HS-5 (cell line): ENCODE results near the gene PDCL3.

Source experiments
- DNase-seq: peaks from one replicate; pipeline ENCODE4 v3.0.0-alpha.2; 2012; ENCODE audit warnings: low read depth

PDCL3 gene

DNA sequence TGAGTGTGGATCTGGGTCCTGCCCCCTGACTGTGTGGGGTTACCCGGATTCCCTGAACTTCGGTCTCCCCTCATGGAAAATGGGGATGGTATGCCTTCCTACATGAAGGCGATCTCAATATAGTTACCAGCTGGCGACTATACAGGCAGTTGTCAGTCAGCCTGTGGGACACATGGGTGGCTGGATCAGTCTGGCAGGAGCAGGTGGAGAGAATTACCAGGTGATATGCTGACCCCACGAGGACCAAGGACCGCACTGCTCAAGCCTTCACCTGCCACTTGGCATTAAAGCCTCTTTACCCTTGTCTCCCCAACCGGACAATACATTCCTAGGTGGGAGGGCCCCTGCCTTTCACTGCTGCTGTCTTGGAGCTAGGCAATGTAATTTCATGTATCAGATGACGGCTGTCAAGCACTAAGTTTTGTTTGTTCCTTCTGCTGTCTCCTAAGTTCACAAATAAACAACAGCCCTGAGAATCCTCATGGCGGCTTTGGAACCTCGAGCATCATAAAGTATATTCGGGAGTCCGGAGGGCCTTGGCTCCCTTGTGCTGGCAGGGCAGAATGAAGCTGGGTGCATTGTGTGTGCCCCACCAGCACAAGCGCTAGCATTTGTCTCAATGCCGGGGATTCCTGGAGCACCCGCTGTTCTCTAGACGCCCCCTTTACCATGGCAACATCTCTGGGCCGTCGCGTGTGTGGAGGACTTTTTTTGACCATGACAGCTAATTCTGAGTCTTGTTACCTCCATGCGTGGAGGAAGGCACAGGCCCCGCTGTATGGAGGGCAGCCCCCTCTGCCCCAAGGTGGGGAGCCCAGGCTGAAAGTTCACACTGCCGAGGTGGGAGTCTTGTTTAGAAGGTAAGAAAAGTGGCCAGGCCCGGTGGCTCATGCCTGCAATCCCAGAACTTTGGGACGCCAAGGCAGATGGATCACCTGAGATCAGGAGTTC lies 48.6 kb downstream of the PDCL3 start:
- no peak for DNase-seq

DNA sequence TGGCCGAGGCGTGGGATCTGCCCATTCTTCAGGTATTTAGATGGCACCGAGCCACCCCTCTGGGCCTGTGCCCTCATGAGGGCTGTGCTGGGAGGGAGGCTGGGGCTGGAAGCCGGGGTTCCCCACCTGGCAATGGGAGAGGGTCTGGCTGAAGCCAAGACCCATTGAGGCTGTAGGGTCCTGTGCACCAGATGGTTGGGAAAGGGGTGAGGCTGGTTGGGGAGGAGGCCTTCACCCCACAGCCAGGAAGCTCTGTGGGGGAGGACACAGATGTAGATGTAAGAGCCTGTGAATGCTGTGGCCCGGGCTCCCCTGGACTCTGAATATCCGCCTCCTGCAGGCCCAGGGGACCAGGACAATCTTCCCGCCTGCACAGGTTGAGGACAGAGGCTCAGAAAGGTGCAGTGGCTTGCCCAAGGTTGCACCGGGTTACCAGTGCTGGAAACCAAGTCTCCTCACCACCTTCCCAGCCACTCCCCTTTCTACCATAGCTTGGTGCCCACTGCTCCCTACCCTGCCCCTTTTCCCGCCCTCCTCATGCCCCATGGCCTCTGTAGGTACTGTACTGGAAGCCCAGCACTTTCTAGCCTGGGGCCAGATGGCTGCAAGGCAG lies 49.7 kb downstream of the PDCL3 start:
- DNase-seq = no peak

DNA sequence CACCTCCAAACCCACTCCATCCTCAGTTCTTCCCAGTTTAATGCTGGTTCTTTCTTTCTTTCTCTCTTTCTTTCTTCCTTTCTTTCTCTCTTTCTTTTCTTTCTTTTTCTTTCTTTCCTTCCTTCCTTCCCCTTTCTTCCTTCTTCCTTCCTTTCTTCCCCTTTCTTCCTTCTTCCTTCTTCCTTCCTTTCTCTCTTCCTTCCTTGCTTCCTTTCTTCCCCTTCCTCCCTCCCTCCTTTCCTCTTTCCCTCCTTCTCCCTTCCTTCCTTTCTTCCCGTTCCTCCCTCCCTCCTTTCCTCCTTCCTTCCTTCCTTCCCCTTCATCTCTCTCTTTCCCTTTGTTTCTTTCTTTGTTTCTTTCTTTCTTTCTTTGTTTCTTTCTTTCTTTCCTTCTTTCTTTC lies 50.9 kb downstream of the PDCL3 start:
- DNase-seq = no peak

DNA sequence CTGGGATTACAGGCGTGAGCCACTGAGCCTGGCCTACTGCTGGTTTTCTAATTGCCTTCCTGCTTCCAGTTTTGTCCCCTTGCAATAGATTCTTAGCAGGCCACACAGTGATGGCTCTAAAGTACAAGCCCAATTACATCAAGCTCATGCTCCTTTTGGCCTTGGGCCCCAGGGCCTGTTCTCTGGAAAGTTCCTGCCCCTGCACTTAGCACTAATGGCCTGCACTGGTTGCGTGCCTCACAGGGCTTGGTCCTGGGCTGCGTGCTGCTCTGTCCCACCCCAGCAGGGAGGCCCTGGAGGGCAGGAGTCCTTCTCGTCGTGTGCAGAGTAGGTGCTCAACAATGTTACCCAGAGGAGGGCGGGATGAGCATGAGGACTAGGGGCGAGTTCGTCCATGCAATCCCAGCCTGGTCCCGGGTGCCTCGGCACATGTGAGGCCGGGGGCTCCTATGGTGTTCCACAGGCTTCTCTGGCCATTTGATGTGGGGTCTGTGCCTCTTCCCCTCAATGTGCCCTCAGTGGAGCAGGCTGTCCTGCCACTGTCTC lies 51.7 kb downstream of the PDCL3 start:
- no peak for DNase-seq

DNA sequence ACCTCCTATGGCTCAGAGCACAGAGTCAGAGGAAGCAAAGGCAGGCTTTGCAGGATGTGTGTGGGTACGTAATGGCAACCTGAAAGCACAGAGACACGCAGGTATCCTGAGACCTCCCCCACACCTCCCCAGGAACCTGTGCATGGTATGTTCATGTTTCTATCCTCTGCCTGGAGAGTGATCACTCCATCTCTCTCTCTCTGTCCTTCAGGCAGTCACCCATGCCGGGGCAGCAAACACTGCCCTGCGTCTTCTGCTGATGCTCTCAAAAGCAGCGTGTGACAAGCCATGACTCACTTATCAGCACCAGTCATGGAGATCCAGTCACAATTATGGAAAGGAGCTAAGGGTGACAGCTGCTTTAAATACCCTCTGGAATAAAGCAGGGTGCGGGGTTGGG lies 52.7 kb downstream of the PDCL3 start:
- no peak for DNase-seq

DNA sequence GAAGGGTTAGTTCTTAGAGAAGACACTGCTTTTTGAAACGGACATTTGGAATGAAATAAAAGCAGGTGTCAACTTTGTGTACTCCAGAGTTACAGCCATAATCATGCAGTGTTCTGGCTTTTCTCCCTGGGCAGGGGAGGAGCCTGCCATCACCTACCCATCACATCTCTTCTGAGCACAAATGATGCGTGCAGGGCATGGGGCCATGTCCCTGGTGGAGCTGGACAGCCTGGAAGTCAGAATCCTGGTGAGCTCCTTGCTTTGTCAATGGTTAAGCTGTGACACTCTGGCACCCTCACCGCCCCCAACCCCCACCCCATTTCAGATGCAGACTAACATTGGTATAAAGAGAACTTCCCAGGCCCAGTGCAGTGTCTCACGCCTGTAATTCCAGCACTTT lies 53.1 kb downstream of the PDCL3 start:
- no peak for DNase-seq

DNA sequence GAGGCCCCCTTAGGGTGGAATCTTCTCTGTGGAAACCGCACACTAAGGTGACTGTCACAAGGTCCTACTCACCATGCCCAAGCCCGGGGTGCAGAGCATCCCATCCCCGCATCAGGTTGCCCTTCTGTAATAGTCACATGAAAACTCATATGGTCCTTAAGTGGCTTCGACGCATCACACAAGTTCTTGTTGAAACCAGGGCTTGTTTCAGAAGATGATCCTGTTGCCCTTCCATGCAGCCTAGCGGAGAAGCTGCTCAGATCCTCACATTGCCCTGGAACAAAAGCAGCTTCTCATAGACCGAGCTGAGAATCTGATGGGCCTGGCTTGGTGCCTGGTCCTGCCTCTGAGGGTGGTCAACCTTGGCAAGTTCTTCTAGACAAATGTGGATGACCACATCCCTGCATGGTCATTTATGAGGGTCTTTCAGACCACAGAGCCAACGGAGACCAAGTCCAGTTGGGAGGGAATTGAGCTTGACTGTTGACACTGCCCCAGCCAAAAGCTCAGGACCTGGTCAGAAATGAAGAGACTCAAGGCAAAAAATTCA lies 54.1 kb downstream of the PDCL3 start:
- no peak for DNase-seq

DNA sequence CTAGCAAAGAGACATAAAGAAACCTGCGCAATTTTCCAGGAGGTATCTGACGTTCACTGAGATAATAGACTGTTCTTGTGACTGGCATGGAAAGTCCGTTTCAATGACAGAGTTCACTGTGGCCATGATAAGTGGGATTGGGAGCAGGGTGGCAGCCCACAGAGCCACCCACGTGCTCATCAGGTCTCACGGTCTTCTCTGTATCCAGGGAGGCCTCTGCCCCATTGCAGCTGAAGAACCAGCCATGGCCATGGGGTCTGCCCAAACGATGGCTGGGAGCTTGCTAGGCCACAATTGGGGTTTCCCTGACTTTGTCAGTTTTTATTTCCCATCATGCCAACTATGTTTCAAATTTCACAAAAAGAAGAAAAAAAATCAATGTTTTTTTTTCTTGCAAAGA lies 57.2 kb downstream of the PDCL3 start:
- DNase-seq = no peak

DNA sequence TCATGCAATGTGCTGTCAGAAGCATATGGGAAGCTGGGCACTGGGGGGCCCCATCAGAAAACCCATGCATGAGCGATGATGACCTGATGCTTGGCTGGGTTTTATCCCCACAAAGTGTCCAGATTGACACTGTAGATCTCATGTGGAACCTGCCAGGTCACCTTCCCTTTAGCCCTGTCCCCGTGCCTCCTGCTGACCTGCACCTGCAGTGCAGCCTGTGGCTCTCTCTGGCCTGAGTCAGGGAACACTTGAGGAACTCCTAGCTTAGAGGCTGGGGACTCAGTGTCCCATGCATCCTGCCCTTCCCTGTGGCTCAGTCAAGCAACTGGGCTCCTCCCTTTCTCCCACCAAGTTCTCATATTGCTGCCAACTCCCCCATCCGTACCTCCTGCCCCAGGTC lies 57.7 kb downstream of the PDCL3 start:
- no peak for DNase-seq

DNA sequence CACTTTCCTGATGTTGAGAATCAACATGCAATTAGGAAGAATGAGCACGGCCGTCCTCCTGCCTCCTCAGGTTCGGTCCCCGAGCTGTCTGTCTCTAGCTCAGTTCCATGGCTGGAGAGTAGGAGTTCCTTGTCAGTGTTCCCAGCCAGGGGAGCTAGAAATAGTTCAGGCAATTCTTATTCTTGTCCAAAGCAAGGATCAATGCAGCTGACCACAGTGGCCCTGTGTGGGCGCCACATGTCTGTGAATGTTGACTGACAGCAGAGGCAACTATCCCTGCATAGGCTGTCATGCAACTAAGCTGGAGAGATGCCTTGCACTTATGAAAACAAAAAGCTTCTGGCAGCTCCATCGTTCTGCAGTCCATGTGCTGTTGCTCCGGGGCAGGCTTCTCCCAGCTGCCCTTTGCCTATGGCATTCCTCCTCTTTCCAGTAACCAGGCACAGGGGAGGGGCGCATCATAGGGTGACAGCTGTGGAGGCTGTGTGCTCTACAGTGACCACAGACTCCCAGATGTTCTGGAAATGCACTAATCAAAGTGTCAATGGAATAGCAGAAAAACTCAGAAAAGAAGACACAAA lies 58.7 kb downstream of the PDCL3 start:
- DNase-seq = no peak

DNA sequence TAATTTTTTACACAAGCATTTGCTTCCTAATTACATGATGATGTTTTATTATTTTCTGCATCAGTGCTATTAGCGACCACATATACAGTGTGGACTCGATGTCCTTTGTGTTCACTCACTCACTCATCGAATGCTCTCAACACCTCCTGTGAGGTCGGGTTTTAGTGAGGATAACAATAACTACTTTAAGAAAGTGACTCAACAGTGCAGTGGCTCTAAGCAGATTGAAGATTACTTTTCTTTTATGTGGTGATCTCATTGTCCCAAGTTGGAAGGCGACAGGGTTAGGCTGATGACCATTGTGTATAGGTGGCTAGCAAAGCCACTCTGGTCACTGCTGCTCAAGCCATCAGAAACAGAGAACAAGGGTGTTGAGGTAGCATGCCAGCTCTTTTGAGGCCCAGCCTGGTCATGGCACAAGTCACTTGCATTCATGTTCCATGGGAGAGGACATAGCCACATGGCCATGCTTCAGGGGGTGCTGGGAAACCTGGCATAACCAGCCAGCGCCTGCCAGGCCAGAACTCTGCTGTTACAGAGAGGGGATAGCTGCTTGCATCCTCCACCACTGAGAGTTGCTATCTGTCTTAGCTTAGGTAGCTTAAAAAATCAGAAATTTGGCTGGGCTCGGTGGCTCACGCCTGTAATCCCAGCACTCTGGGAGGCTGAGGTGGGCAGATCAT lies 60.4 kb downstream of the PDCL3 start:
- no peak for DNase-seq

DNA sequence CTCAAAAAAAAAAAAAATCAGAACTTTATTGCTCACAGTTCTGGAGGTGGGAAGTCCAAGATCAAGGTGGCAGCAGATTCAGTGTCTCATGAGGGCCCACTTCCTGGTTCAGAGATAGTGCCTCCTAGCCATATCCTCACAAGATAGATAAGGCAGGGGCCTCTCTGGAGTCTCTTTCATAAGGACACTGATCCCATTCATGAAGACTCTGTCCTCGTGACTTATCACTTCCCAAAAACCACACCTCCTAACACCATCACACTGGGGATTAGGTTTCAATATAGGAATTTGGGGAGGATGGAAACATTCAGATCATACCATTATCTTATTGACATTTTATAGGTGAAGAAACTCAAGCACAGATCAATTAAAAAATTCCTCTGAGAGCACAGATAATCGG lies 61.1 kb downstream of the PDCL3 start:
- DNase-seq = no peak

DNA sequence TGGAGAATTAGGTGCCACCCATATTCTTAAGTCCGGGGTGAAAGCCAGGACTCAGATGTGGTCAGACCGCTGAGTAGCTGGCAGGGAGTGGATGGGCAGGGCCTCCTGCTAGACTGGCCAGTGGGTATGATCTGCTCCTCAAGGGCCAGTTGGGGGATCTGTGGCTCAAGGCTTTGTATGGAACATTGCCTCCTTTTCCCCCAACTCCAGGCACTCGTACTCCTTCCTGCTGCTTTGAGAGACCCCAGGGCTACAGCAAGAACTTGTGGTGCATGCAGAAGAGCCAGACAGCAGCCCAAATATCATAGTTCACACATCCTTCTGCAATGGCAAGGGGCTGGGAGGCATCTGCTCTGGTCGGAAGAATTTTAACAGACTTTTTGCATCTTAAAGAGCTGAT lies 61.7 kb downstream of the PDCL3 start:
- no peak for DNase-seq

DNA sequence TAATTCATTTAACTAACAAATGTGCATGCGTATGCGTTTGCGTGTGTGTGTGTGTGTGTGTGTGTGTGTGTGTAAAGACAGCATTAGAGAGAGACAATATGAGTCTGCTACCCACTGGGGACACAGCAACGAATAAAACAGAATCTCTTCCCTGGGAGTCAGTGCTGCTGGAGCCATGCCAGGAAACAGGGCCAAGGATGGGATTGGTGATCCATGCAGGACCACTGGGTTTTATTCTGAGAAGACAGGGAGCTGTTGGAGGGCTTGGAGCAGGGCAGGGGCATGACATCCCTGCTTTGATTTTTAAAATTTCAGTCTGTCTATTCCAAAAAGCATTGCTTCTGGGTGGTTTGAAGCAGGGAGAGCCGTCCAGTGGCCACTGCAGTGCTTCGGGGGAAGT lies 62.9 kb downstream of the PDCL3 start:
- no peak for DNase-seq
